AG09309 (cell line): ENCODE data around the gene AHDC1.
A peak's percentile ranks its signal among the peaks of the same experiment; 100 is the strongest.

Experiments used
- DNase-seq: peaks from one replicate; pipeline ENCODE4 v3.0.0-alpha.2; 2010; ENCODE audit warnings: low read depth
- H3K4me3 ChIP-seq: 2 replicates; pipeline ENCODE4 v1.5.1; 2011; ENCODE audit warnings: mild to moderate bottlenecking, low read depth, low read length, moderate library complexity; ENCODE audit not compliant: control insufficient read depth
- CTCF ChIP-seq: IDR thresholded peaks from 2 replicates; pipeline ENCODE4 v1.5.1; 2011; ENCODE audit warnings: mild to moderate bottlenecking, low read depth, low read length, inconsistent platforms; ENCODE audit not compliant: insufficient read depth, control insufficient read depth; ENCODE audit errors: missing control alignments

The AHDC1 gene

GRCh38 chr1:27576806-27577227 lies 27.1 kb downstream of the AHDC1 start:
- no peak for DNase-seq
- TF ChIP-seq CTCF: no peak
- no peak overlapping the region for H3K4me3 ChIP-seq

GRCh38 chr1:27575840-27576331 lies 28.1 kb downstream of the AHDC1 start:
- H3K4me3 ChIP-seq: peak overlapping the region; percentile 40
- no peak for TF ChIP-seq CTCF
- no peak for DNase-seq

GRCh38 chr1:27574871-27575831 lies 28.8 kb downstream of the AHDC1 start:
- DNase-seq: no peak
- peak; percentile 11 for TF ChIP-seq CTCF
- H3K4me3 ChIP-seq: peak overlapping the region; percentile 40

GRCh38 chr1:27574001-27574781 lies 29.8 kb downstream of the AHDC1 start:
- no peak overlapping the region for H3K4me3 ChIP-seq
- DNase-seq: no peak
- no peak for TF ChIP-seq CTCF

- TF ChIP-seq CTCF: no peak
- no peak overlapping the region for H3K4me3 ChIP-seq
- DNase-seq: no peak
Observed at GRCh38 chr1:27572679-27573426, 31.1 kb downstream of the AHDC1 start.
